H1 (cell line): ENCODE measurements around the gene RHOB. TPM values are rescaled to one million over a fixed set of nuclear protein-coding genes. Genes with fewer than 3 reads are reported as not detected.

Source experiments
- BCL11A ChIP-seq, 2 experiments: IDR thresholded peaks; one replicate each; pipeline ENCODE4 v1.6.1; 2011; ENCODE audit warnings: low read depth in 2 of 2, low read length in 2 of 2, mild to moderate bottlenecking in 2 of 2
- BRCA1 ChIP-seq: IDR thresholded peaks from 2 replicates; pipeline ENCODE4 v1.6.1; 2012; ENCODE audit warnings: low read depth, low read length, improper control_type of control experiment
- CTCF ChIP-seq, 3 experiments: IDR thresholded peaks; 1 replicate in 2 of 3; 2 replicates in 1 of 3; pipeline versions ENCODE4 v1.5.1 to v1.6.1; 2011; ENCODE audit warnings: low read length in 3 of 3, mild to moderate bottlenecking in 3 of 3, inconsistent platforms in 2 of 3, low read depth in 1 of 3, moderate library complexity in 1 of 3; ENCODE audit not compliant: insufficient read depth in 1 of 3; ENCODE audit errors: control extremely low read depth in 1 of 3
- E2F6 ChIP-seq: IDR thresholded peaks from 2 replicates; pipeline ENCODE4 v1.6.1; 2012; ENCODE audit warnings: inconsistent platforms
- EZH2 ChIP-seq: fragments of 200-600 bp; sonication (generic); IDR thresholded peaks from 2 replicates; pipeline ENCODE4 v1.7.1; 2012; ENCODE audit warnings: low read depth, mild to moderate bottlenecking, moderate library complexity, low read length, inconsistent platforms; ENCODE audit not compliant: severe bottlenecking
- FOSL1 ChIP-seq: IDR thresholded peaks from 2 replicates; pipeline ENCODE4 v1.6.1; 2011; ENCODE audit warnings: mild to moderate bottlenecking, low read depth, low read length, moderate library complexity; ENCODE audit not compliant: insufficient read depth
- JUN ChIP-seq: IDR thresholded peaks from 2 replicates; pipeline ENCODE4 v1.6.1; 2011; ENCODE audit warnings: low read depth, mild to moderate bottlenecking, improper control_type of control experiment, low read length
- KDM1A ChIP-seq: fragments of 200-600, 300-600 bp; sonication (generic); IDR thresholded peaks from 2 replicates; pipeline ENCODE4 v1.7.1; 2016; ENCODE audit warnings: mild to moderate bottlenecking, low read length, borderline replicate concordance
- KDM4A ChIP-seq: IDR thresholded peaks from one replicate; pipeline ENCODE4 v1.7.1; 2012; ENCODE audit warnings: low read depth, mild to moderate bottlenecking, moderate library complexity, low read length, inconsistent platforms; ENCODE audit not compliant: severe bottlenecking
- NRF1 ChIP-seq: IDR thresholded peaks from 2 replicates; pipeline ENCODE4 v1.6.1; 2011; ENCODE audit warnings: mild to moderate bottlenecking, low read depth, low read length, improper control_type of control experiment
- RBBP5 ChIP-seq: IDR thresholded peaks from 2 replicates; pipeline ENCODE4 v1.7.1; 2012; ENCODE audit warnings: low read depth, mild to moderate bottlenecking, inconsistent platforms, low read length, moderate library complexity, borderline replicate concordance
- RNF2 ChIP-seq: fragments of 200-900, 300-1000 bp; sonication (generic); IDR thresholded peaks from 2 replicates; pipeline ENCODE4 v1.7.1; 2016; ENCODE audit warnings: borderline replicate concordance, low read depth, mild to moderate bottlenecking, antibody characterized with exemption, low read length; ENCODE audit not compliant: poor library complexity, severe bottlenecking; ENCODE audit errors: missing control alignments
- SIRT6 ChIP-seq: IDR thresholded peaks from one replicate; pipeline ENCODE4 v1.7.1; 2012; ENCODE audit warnings: low read length, inconsistent platforms
- polyA plus RNA-seq, 7 experiments: library from polyadenylated mRNA; depleted of rRNA in 3 of 7; stranded (reverse) in 5 of 7; unstranded in 2 of 7; fragments of >200 nt in 5 of 7; fragments of 200-250 nt in 2 of 7; gene quantifications; 1 replicate in 5 of 7; 2 replicates in 1 of 7; 4 replicates in 1 of 7; pipeline versions ENCODE4 v1.2.1 to v1.2.3, GENCODE V29; 2011 to 2013; ENCODE audit warnings: missing spikeins in 2 of 7, mixed read lengths in 2 of 7
- total RNA-seq: library from RNA; stranded (reverse); fragmentation: NEBNext Ultra II Directional; extraction: Animal tissue kit (Norgen Biotek cat#: 25700); gene quantifications from 2 replicates; pipeline ENCODE4 v1.2.1, GENCODE V29; 2021
- TF ChIP-seq, protein P1 (sequence below): IDR thresholded peaks from 2 replicates; pipeline ENCODE4 v1.6.1; 2012; ENCODE audit warnings: low read length, inconsistent platforms

Gene RHOB
- total and polyA plus RNA-seq, 2 of the 8 experiments (the other 6 are each of a cell fraction or from before 2014, with no cell fraction given), result 9.3 to 9.5 TPM

GRCh38 chr2:20447437-20448245, 767 bp downstream of the RHOB start (continued):
- peak in 1 of 3 experiments; percentile 1; a peak in 1 of 4 replicates for TF ChIP-seq CTCF (IDR thresholded peaks at IDR 0.05; ENCODE audit: control extremely low read depth in 1 of 3, insufficient read depth in 1 of 3, low read depth in 1 of 3, low read length in 3 of 3)
- TF ChIP-seq SIRT6, result no peak
- TF ChIP-seq KDM4A, result peak; percentile 90
- TF ChIP-seq EZH2, result peak; percentile 87
- TF ChIP-seq BRCA1, result no peak
- peak; percentile 26; the same call in 1 of the 2 replicates for TF ChIP-seq RBBP5
- TF ChIP-seq, protein P1, sequence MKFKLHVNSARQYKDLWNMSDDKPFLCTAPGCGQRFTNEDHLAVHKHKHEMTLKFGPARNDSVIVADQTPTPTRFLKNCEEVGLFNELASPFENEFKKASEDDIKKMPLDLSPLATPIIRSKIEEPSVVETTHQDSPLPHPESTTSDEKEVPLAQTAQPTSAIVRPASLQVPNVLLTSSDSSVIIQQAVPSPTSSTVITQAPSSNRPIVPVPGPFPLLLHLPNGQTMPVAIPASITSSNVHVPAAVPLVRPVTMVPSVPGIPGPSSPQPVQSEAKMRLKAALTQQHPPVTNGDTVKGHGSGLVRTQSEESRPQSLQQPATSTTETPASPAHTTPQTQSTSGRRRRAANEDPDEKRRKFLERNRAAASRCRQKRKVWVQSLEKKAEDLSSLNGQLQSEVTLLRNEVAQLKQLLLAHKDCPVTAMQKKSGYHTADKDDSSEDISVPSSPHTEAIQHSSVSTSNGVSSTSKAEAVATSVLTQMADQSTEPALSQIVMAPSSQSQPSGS, result no peak
- TF ChIP-seq FOSL1, result no peak
- TF ChIP-seq JUN, result no peak
- TF ChIP-seq KDM1A, result no peak
- TF ChIP-seq RNF2, result peak; percentile 54
- peak; percentile 45 for TF ChIP-seq E2F6
- TF ChIP-seq BCL11A (IDR thresholded peaks at IDR 0.05; ENCODE audit: low read depth in 2 of 2, low read length in 2 of 2), result no peak
- TF ChIP-seq NRF1, result 0 out of 2 replicates have a peak, but pooled peaks have one; percentile 23
